ENCODE results near the gene PPP1R12C.
"Not testable (repeated sequence)": the region's sequence is repeated elsewhere in the genome, so short reads cannot be mapped to it uniquely, and the experiment has no call there.

PPP1R12C gene

GRCh38 chr19:55116859-55117662, at the start of gene PPP1R12C:
PPP1R12C (minus strand) TSS chr19:55117637; CDS start chr19:55117543, 94 bp downstream.
- DNase-seq (ENCODE audit: low read depth): no peak

- peak; percentile 24 for DNase-seq (ENCODE audit: low read depth)
These were observed 49.3 kb upstream of the PPP1R12C start, which contains the start of gene DNAAF3 for GRCh38 chr19:55166530-55167268. DNAAF3 (minus strand) TSS chr19:55166613; CDS start chr19:55166413, 200 bp downstream.

GRCh38 chr19:55165952-55166529, 48.6 kb upstream of the PPP1R12C start:
- no peak for DNase-seq (ENCODE audit: low read depth)

- DNase-seq (ENCODE audit: low read depth): no peak
These were observed 44.3 kb upstream of the PPP1R12C start for GRCh38 chr19:55161571-55162322.

GRCh38 chr19:55160986-55161365, 43.5 kb upstream of the PPP1R12C start:
- no peak for DNase-seq (ENCODE audit: low read depth)

GRCh38 chr19:55160128-55160985, 42.9 kb upstream of the PPP1R12C start:
- peak; percentile 70 for DNase-seq (ENCODE audit: low read depth)

- DNase-seq (ENCODE audit: low read depth): no peak
These were observed 41.7 kb upstream of the PPP1R12C start for GRCh38 chr19:55158848-55159749.

GRCh38 chr19:55158423-55158822, 41.0 kb upstream of the PPP1R12C start:
- no peak for DNase-seq (ENCODE audit: low read depth)

- DNase-seq (ENCODE audit: low read depth): no peak
These were observed 39.8 kb upstream of the PPP1R12C start, which contains the start of gene TNNI3 for GRCh38 chr19:55157064-55157908. TNNI3 (minus strand) TSS chr19:55157732; CDS start chr19:55157589, 143 bp downstream.

- peak; percentile 24 for DNase-seq (ENCODE audit: low read depth)
These were observed 39.0 kb upstream of the PPP1R12C start for GRCh38 chr19:55156202-55157063.

GRCh38 chr19:55155784-55156183, 38.3 kb upstream of the PPP1R12C start:
- not testable (repeated sequence) for DNase-seq (ENCODE audit: low read depth)

GRCh38 chr19:55153652-55154264, 36.3 kb upstream of the PPP1R12C start:
- no peak for DNase-seq (ENCODE audit: low read depth)

GRCh38 chr19:55152017-55152416, 34.6 kb upstream of the PPP1R12C start:
- DNase-seq (ENCODE audit: low read depth): no peak

- no peak for DNase-seq (ENCODE audit: low read depth)
These were observed 31.9 kb upstream of the PPP1R12C start, which contains the start of gene TNNT1 for GRCh38 chr19:55149078-55150003. TNNT1 (minus strand) TSS chr19:55149206; CDS start chr19:55147157, 2,049 bp downstream.

- no peak for DNase-seq (ENCODE audit: low read depth)
These were observed 30.3 kb upstream of the PPP1R12C start for GRCh38 chr19:55147545-55148251.
